Measurements from ENCODE around the gene TMEM132D.
"Not testable (repeated sequence)": the region's sequence is repeated elsewhere in the genome, so short reads cannot be mapped to it uniquely, and the experiment has no call there.

TMEM132D gene

DNA sequence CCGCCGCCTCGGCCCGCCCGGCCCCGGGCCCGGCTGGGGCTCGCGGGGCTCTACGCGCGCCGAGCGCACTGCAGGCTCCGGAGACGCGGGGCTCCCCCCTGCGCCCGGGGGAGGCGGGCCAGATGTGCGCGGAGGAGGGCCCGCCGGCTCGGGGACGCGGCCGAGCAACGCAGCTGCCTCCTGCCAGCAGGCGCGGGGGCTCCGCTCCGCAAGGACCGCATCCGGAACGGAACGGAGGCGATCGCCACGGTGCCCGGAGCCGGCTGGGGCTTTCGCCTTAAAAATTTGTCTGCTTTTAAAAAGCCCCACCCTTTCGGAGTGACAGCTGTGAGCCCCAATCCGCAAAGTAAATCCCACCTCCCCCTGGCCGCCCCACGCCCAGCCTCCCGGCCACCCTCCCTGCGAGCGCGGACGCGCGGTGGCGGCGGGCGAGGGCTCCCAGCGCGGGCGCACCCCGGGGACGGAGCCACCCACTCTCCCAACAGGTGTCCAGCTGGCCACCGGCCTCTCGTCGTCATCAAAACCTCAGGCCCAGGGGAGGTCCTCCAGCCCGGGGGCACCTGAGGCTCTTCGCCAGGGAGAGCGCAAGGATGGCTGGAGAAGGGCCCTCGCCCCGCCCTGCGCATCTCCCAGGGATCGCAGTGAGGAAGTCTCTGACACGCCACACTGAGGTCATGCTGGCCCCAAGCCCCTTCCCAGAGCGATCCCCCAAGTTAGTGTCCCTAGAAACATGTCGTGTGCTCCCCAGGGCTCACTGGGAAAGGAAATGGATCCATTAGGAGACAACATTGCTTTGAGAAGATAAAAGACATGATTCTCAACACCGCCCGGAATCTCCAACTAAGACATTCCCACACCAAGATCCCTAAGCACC, at the start of gene TMEM132D:
Gene TMEM132D, minus strand, starts transcription at position 70 of the 874 bp plus-strand sequence.
- DNase-seq (ENCODE audit: low spot score): no peak

DNA sequence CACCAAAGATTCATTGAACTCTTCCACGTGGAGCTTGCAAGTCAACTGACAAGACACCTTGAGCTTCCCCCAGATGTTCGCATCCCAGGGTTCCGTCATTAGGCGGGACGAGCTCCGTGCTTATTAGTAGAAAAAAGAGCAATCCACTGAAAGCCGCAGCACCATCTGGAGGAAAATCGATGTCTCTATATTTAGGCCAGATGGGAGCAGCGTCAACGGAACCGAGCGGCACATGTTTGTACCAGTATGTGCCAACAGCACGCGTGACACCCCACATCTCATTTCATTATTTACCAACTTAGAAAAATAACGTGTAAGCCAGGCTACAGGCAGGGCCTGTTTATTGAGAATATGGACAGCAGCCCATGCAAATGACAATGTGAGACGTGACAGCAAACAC, 45.8 kb upstream of the TMEM132D start:
- DNase-seq (ENCODE audit: low spot score): no peak

GRCh38 chr12:129941618-129942017, 37.8 kb upstream of the TMEM132D start:
- no peak for DNase-seq (ENCODE audit: low spot score)

- no peak for DNase-seq (ENCODE audit: low spot score)
These were observed 34.3 kb upstream of the TMEM132D start for GRCh38 chr12:129938089-129938488.

DNA sequence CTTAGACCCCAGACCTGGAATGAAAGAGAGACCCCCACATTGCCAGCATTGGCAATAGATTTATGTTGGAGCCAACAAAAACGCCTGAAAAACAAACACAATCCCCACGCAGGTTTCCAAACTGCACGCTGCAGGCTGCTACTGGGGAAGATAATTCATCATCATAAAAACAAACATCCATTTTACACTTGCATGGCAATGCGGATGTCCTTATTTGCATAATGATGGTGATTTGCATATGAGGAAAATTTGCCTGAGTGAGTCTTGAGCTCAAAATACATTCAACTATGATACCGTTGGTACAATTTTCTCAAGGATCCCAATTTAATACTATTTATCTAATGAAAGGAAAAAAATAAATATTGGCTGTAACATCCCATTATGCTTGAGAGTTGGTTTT, 33.6 kb upstream of the TMEM132D start:
- no peak for DNase-seq (ENCODE audit: low spot score)

DNA sequence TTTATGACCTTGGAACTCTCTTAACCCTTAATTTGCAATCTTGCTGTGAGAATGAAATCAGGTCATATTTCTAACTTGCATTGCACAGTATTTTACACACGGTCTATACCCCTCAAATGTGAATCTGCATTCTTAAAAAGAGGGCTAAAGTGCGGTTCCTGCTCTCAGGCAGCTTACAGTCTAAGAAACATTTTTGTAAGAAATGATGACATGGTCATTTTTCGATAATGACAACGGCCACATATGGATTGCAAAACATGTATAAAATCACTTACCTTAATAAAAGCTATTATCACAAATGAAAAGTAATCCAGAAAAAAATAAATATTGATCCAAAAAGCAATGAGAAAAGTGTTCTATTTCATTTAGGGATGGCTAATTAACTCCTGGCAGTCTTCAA, 24.8 kb upstream of the TMEM132D start:
- no peak for DNase-seq (ENCODE audit: low spot score)

GRCh38 chr12:129927316-129927900, 23.6 kb upstream of the TMEM132D start:
- DNase-seq (ENCODE audit: low spot score): no peak

DNA sequence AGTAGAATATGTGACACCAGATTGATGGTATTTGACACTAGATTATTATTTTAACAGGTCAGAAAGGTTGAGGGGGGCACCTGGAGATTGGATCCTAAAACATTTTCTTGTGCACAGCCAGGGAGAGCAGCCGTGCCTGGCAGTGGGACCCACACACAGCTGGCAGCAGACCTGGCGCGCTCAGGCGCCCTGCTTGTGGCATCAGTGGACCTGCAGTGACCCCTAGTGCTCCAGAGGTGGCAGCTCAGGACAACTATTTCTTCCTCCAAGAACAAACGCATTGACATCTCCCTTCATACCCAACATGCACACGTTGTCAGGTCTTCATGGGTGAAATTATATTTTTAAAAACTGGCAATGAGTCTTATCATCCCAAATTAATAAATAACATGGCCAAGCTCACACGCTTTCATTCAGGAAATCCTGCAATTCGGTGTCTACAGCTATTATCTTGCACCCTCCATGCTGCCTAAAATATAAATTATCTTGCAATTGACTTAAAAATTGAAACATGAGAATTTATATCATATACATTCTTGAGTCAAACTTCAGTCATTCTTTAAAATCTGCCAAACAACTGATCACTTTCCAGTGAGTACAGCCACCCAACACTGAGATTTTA, 7.7 kb upstream of the TMEM132D start:
- peak; percentile 85 for DNase-seq (ENCODE audit: low spot score)

DNA sequence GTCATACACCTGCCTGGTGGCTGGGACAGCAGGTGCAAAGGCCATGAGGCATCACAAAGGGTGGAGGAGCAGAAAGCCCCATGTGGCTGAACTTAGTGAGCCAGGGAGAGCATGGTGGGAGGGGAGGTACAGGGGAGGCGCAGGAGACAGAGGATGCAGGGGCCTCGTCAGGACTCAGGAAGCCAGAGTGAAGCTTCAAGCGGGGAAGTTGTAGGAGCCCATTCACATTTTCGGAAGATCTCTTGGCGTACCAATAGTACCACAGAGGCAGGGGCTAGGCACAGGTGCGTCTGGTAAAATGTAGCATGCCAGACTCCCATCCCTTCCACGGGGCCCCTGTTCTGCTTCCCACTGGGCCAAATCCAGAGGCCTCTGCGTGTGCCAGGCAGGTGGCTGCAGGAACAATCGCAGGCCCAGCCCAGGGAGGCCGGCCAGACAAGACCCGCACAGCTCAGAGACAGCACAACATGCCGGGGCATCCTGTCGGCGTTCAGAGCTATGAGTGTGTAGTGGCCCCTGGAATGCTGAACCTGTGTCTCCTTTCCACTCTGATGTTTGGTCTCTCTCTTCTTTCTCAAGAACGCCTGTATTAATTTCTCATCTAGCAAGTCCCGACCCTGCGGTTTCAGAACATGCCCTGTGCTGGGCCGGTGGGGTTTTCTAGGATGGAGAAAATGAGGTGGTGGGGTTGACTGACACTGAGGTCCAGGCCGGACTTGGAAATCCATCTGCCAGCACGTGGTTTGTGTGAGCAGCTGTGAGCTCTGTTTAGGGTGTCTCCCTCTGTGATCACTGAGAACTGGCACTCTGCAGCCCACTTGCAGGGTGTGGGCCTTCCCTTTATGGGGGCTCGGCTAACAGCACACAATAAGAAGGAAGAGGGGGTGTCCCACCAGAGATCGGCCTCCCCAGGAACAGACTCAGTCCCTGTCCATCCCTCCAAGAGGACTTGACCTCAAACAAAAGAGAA, 5.5 kb upstream of the TMEM132D start:
- DNase-seq (ENCODE audit: low spot score): no peak

DNA sequence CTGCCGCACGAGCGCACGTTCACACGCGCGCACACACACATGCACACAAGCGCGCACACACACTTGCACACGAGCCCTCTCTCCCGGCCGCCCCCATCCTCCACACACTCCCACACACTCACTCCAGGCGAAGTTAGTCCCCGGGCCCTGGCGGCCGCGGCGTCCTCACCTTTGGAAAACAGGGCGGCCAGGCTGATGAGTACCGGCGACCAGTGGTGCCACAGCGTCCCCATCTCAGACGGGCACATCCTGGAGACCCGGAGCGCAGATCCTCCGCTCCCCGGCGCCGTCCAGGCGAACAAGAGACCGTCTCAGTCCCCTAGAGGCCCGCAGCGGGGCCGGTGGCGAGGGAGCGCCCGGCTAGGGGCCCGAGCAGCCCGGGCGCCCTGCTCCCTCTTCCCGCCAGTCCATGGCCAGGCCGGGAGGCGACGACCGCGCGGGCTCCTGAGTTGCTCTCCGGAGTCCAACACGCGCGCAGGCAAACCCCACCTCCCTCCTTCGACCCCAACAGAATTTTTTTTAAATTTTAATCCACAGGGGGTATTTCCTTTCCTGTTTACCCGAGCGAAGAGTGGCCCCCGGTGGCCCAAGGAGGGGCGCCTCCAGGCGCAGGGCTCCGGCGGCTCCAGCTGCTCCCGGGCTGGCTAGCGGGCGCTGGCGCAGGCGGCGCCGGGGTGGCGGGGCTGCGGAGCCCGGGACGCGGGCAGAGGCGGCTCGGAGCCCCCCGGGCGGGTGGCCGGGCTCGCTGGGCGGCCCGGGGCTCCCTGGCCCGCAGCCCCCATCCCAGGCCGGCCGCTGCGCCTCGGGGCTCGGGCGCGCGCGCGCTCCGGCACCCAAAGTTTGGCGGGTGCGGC, 506 bp downstream of the TMEM132D start:
- no peak for DNase-seq (ENCODE audit: low spot score)

DNA sequence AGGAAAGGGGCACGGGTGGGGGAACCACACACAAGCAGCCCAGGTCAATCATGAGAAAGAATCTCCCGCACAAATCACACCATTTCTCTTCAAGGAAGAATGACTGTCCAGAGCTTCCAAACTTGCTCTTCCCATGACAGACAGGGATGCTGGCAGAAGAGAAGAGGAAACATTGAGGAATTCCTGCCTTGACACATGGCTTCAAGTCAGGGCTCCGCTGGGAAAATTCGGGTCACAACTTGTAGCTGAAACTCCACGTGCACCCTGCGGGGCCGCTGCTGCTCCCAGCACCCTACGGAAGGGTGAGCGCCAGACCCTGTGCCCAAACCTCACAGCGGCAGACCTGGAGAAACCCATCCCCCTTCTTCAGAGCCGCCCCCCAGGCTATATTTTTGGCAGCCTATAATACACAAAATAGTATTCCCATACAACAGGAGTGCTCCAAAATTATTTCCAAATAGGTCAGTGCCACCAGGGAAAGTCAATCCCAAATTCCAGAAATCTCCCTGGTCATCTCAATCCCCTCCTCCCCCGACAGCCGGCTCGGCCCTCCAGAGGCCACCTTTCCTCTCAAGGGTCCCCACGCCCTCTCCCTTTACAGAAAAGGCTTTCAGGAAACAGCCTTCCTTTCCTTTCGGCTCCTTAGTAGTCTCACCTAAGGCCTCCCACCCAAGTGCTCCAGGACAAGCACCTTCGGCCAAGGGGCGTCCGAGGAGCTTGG, 1.3 kb downstream of the TMEM132D start:
- no peak for DNase-seq (ENCODE audit: low spot score)

- no peak for DNase-seq (ENCODE audit: low spot score)
These were observed 2.6 kb downstream of the TMEM132D start for GRCh38 chr12:129901254-129901653.

DNA sequence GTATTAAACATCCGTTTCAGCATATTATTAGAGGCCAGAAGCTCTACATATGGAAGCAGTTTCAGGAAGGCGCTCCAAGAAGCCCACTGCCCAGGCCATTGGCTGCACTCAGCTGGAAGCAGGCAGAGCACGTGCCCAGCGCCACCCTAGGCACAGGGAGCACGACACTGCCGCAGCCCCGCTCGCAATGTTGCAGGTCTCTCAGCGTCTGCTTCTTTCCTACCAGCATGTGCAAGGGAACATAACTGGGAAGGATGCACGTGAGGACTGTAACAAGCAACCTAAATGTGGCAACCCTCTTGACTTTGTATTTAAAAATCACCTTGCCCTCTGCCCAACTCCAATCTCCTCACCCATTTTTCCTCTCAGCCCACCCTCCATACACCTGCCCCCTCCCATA, 3.5 kb downstream of the TMEM132D start:
- no peak for DNase-seq (ENCODE audit: low spot score)

GRCh38 chr12:129899045-129899444, 4.8 kb downstream of the TMEM132D start:
- DNase-seq (ENCODE audit: low spot score): not testable (repeated sequence)

- DNase-seq (ENCODE audit: low spot score): no peak
These were observed 10.1 kb downstream of the TMEM132D start for GRCh38 chr12:129893691-129894090.

DNA sequence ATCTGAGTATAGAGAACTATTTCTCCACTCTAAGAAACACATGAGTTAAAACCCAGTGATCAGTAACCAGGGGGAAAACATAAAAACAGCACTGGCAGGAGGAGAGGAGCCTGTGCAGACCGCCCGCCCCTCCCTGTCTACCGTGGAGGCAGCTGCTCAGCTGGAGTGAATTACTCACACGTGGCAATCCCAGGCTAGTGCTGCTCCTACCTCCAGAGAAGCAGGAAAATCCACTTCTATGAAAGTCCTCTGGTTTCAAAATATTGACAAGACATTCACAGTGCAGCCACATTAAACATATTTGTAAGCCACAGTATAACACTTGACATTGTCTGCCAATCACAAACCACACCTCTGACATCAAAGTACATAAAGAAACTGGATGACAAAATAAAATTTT, 16.7 kb downstream of the TMEM132D start:
- DNase-seq (ENCODE audit: low spot score): no peak

- no peak for DNase-seq (ENCODE audit: low spot score)
These were observed 17.3 kb downstream of the TMEM132D start for GRCh38 chr12:129886541-129886940.

DNA sequence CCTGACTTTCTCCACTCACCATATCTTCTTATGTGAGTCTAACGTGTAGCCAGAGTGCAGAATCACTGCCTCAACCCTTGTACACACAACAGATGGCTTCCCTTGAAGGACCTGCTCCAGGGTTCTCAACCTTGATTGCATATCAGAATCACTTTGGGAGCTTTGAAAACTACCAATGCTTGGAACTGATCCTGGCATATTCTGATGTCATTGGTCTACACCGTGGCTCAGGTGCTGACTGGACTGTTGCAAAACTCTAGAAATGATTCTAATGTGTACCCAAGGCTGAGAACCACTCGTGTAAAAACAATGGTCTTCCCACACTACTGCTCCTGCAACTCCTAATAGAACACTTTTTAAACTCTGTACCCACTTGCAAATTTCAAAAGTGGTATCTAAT, 18.5 kb downstream of the TMEM132D start:
- no peak for DNase-seq (ENCODE audit: low spot score)

DNA sequence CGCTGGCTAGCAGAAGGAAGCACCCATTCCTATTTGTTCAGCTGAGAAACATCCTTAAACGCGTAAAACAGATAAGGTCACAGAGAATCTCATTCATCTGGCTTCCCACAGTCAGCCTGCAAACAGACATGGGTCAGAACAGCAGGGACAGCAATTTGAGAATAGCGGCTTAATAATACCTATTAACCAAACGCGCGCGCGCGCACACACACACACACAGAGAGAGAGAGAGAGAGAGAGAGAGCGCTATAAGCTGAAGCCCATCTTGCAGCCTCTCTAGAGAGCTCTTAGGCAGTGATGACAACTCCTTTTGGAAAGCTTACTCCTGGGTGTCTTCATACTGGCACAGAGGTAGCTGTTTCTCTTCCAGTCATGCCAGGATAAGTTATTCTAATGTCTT, 26.4 kb downstream of the TMEM132D start:
- no peak for DNase-seq (ENCODE audit: low spot score)

- DNase-seq (ENCODE audit: low spot score): no peak
These were observed 30.0 kb downstream of the TMEM132D start for GRCh38 chr12:129873833-129874208.
